HepG2 (cell line): Measurements from ENCODE around the gene ABCC12. TPM values are rescaled to one million over a fixed set of nuclear protein-coding genes. Genes with fewer than 3 reads are reported as not detected.

Experiments
- CTCF ChIP-seq: sonication (generic); formaldehyde crosslinking; IDR thresholded peaks from 2 replicates; pipeline ENCODE4 v1.5.0; 2020; ENCODE audit warnings: mild to moderate bottlenecking, missing genetic modification reagents, moderate library complexity
- GATAD1 ChIP-seq: IDR thresholded peaks from 2 replicates; pipeline ENCODE4 v1.6.1; 2016; ENCODE audit warnings: missing genetic modification reagents, missing compliant biosample characterization
- NCOR1 ChIP-seq: fragments of 200-600 bp; sonication (generic); IDR thresholded peaks from 2 replicates; pipeline ENCODE4 v1.7.0; 2017; ENCODE audit warnings: antibody characterized with exemption, low read length, borderline replicate concordance
- NR2F6 ChIP-seq, 2 experiments: IDR thresholded peaks; 2 replicates each; pipeline ENCODE4 v1.6.1; 2016; ENCODE audit warnings: antibody characterized with exemption in 1 of 2, mild to moderate bottlenecking in 1 of 2
- NRL ChIP-seq: sonication (generic); formaldehyde crosslinking; IDR thresholded peaks from 2 replicates; pipeline ENCODE4 v1.5.0; 2020; ENCODE audit warnings: missing genetic modification reagents, mild to moderate bottlenecking, moderate library complexity, borderline replicate concordance
- PREB ChIP-seq: sonication (generic); formaldehyde crosslinking; IDR thresholded peaks from 2 replicates; pipeline ENCODE4 v1.4.0; 2020; ENCODE audit warnings: missing genetic modification reagents
- RAD51 ChIP-seq: fragments of 450-650 bp; IDR thresholded peaks from 2 replicates; pipeline ENCODE4 v1.6.1; 2016; ENCODE audit warnings: borderline replicate concordance
- REST ChIP-seq, 2 experiments: IDR thresholded peaks; 2 replicates each; pipeline ENCODE4 v1.6.1; 2011 to 2012; ENCODE audit warnings: low read length in 2 of 2, borderline replicate concordance in 1 of 2, low read depth in 1 of 2, mild to moderate bottlenecking in 1 of 2, moderate library complexity in 1 of 2
- TMF1 ChIP-seq: sonication (generic); formaldehyde crosslinking; IDR thresholded peaks from 2 replicates; pipeline ENCODE4 v1.8.1; 2022; ENCODE audit warnings: low read depth, missing genetic modification reagents
- ZKSCAN8 ChIP-seq: IDR thresholded peaks from 2 replicates; pipeline ENCODE4 v1.6.1; 2016; ENCODE audit warnings: borderline replicate concordance, missing genetic modification reagents, missing compliant biosample characterization
- ZNF138 ChIP-seq: sonication (generic); formaldehyde crosslinking; IDR thresholded peaks from 2 replicates; pipeline ENCODE4 v1.5.0; 2020; ENCODE audit warnings: mild to moderate bottlenecking, low read depth, missing genetic modification reagents
- ZNF354B ChIP-seq: sonication (generic); formaldehyde crosslinking; IDR thresholded peaks from 2 replicates; pipeline ENCODE4 v1.8.0; 2022; ENCODE audit warnings: mild to moderate bottlenecking, missing genetic modification reagents
- ZNF709 ChIP-seq: sonication (generic); formaldehyde crosslinking; IDR thresholded peaks from 2 replicates; pipeline ENCODE4 v1.5.0; 2020; ENCODE audit warnings: mild to moderate bottlenecking, missing genetic modification reagents
- ZNF747 ChIP-seq: sonication (generic); formaldehyde crosslinking; IDR thresholded peaks from 2 replicates; pipeline ENCODE4 v1.8.1; 2023; ENCODE audit warnings: missing genetic modification reagents, mild to moderate bottlenecking, borderline replicate concordance
- ZNF790 ChIP-seq: sonication (generic); formaldehyde crosslinking; IDR thresholded peaks from 2 replicates; pipeline ENCODE4 v1.8.0; 2022; ENCODE audit warnings: missing genetic modification reagents, mild to moderate bottlenecking, borderline replicate concordance
- polyA plus RNA-seq, 8 experiments: library from polyadenylated mRNA; depleted of rRNA in 3 of 8; stranded (reverse) in 7 of 8; unstranded in 1 of 8; fragments of >200 nt; fragmentation: Illumina TruSeq in 4 of 8; extraction: Trizol in 4 of 8; gene quantifications; 2 replicates each; pipeline versions ENCODE4 v1.2.1 to v1.2.3, GENCODE V29; 2011 to 2016; ENCODE audit warnings: low read depth in 4 of 8, missing spikeins in 1 of 8, mixed read lengths in 1 of 8; ENCODE audit not compliant: insufficient read depth in 1 of 8
- total RNA-seq, 5 experiments: library from RNA; depleted of rRNA; stranded (reverse); fragments of >200 nt; fragmentation: Illumina TruSeq; extraction: Trizol; gene quantifications; 2 replicates each; pipeline ENCODE4 v1.2.3, GENCODE V29; 2016; ENCODE audit warnings: low read depth in 1 of 5
- TF ChIP-seq, protein P1 (sequence below): sonication (generic); formaldehyde crosslinking; IDR thresholded peaks from 2 replicates; pipeline ENCODE4 v1.4.0; 2020; ENCODE audit warnings: missing genetic modification reagents
- TF ChIP-seq, protein P2 (sequence below): sonication (generic); formaldehyde crosslinking; IDR thresholded peaks from 2 replicates; pipeline ENCODE4 v1.5.1; 2020; ENCODE audit warnings: mild to moderate bottlenecking, missing genetic modification reagents, borderline replicate concordance

ABCC12 gene
- total and polyA plus RNA-seq, 2 of the 13 experiments (the other 11 are each of a cell fraction or from before 2014, with no cell fraction given), result not detected

DNA sequence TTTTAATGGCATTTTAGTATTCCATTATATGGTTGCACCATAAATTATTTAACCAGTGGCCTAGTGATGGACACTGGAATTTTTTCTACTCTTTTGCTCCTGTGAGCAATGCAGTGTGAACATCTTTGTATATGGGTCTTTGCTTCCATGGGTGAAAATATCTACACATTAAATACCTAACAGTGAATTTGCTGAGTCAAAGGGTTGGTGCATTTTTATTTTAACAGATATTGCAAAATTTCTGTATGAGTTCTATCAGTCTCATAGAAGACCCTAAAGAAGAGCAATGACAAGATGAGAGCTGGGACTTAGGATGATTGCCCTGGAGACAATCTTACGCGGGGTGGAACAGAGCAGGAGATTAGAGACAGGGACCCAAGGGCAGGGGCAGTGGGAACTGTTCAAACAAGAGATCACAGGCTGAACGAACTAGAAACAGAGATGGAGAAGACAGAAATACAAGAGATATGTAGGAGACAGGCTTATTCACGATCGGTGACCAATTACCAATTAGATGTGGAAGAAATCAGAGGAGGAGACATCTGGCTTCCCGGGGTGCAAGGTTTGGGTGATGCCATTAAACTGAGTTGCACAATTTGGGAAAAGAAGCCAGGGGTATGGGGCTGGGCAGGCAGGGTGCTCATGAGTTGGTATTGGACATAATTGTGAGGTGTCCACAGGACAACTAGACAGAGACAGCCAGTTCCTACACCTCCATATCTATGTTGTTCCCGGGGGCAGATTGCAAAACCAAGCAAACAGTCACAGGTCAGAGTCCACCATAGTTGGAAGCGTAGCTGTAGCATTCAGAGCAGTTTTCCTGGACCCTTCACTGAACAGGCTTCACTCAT, 48.4 kb upstream of the ABCC12 start (continued):
- TF ChIP-seq PREB (no peak), REST (IDR thresholded peaks at IDR 0.05; ENCODE audit: borderline replicate concordance in 1 of 2, low read depth in 1 of 2, low read length in 2 of 2) (peak in 1 of 2 experiments; percentile 58; a peak in 1 of 4 replicates), TMF1 (CRISPR knock-in tag) (no peak), ZNF709 (CRISPR knock-in tag) (peak; percentile 58; the same call in 1 of the 2 replicates), ZNF747 (peak; percentile 38; the same call in 1 of the 2 replicates), ZNF138 (CRISPR knock-in tag) (no peak), ZKSCAN8 (CRISPR knock-in tag) (peak; percentile 93), RAD51 (no peak), NR2F6 (IDR thresholded peaks at IDR 0.05) (peak; percentile 83), NR2F6 (CRISPR knock-in tag; IDR thresholded peaks at IDR 0.05) (peak; percentile 94), NCOR1 (peak; percentile 98), CTCF (CRISPR knock-in tag) (no peak), ZNF790 (CRISPR knock-in tag) (no peak), GATAD1 (CRISPR knock-in tag) (peak; percentile 77), ZNF354B (CRISPR knock-in tag) (no peak), NRL (CRISPR knock-in tag) (no peak)
- TF ChIP-seq, protein P1, sequence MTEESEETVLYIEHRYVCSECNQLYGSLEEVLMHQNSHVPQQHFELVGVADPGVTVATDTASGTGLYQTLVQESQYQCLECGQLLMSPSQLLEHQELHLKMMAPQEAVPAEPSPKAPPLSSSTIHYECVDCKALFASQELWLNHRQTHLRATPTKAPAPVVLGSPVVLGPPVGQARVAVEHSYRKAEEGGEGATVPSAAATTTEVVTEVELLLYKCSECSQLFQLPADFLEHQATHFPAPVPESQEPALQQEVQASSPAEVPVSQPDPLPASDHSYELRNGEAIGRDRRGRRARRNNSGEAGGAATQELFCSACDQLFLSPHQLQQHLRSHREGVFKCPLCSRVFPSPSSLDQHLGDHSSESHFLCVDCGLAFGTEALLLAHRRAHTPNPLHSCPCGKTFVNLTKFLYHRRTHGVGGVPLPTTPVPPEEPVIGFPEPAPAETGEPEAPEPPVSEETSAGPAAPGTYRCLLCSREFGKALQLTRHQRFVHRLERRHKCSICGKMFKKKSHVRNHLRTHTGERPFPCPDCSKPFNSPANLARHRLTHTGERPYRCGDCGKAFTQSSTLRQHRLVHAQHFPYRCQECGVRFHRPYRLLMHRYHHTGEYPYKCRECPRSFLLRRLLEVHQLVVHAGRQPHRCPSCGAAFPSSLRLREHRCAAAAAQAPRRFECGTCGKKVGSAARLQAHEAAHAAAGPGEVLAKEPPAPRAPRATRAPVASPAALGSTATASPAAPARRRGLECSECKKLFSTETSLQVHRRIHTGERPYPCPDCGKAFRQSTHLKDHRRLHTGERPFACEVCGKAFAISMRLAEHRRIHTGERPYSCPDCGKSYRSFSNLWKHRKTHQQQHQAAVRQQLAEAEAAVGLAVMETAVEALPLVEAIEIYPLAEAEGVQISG (CRISPR knock-in tag), result peak; percentile 82
- TF ChIP-seq, protein P2, sequence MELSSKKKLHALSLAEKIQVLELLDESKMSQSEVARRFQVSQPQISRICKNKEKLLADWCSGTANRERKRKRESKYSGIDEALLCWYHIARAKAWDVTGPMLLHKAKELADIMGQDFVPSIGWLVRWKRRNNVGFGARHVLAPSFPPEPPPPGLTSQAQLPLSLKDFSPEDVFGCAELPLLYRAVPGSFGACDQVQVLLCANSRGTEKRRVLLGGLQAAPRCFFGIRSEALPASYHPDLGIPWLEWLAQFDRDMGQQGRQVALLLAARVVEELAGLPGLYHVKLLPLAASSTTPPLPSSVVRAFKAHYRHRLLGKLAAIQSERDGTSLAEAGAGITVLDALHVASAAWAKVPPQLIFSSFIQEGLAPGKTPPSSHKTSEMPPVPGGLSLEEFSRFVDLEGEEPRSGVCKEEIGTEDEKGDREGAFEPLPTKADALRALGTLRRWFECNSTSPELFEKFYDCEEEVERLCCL (CRISPR knock-in tag), result no peak
